SKM-1 treated with dmso at 0.1 percent for 144 hours (cell line): Measurements from ENCODE around the gene GMDS.

Experiments
- DNase-seq: peaks from one replicate; lab custom pipeline; 2025; ENCODE audit not compliant: unreplicated experiment; lab: John Stamatoyannopoulos, UW

GMDS gene

DNA sequence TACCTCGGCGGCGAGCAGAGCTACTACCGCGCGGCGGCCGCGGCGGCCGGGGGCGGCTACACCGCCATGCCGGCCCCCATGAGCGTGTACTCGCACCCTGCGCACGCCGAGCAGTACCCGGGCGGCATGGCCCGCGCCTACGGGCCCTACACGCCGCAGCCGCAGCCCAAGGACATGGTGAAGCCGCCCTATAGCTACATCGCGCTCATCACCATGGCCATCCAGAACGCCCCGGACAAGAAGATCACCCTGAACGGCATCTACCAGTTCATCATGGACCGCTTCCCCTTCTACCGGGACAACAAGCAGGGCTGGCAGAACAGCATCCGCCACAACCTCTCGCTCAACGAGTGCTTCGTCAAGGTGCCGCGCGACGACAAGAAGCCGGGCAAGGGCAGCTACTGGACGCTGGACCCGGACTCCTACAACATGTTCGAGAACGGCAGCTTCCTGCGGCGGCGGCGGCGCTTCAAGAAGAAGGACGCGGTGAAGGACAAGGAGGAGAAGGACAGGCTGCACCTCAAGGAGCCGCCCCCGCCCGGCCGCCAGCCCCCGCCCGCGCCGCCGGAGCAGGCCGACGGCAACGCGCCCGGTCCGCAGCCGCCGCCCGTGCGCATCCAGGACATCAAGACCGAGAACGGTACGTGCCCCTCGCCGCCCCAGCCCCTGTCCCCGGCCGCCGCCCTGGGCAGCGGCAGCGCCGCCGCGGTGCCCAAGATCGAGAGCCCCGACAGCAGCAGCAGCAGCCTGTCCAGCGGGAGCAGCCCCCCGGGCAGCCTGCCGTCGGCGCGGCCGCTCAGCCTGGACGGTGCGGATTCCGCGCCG lies 634.7 kb downstream of the GMDS start:
- DNase-seq = no peak

DNA sequence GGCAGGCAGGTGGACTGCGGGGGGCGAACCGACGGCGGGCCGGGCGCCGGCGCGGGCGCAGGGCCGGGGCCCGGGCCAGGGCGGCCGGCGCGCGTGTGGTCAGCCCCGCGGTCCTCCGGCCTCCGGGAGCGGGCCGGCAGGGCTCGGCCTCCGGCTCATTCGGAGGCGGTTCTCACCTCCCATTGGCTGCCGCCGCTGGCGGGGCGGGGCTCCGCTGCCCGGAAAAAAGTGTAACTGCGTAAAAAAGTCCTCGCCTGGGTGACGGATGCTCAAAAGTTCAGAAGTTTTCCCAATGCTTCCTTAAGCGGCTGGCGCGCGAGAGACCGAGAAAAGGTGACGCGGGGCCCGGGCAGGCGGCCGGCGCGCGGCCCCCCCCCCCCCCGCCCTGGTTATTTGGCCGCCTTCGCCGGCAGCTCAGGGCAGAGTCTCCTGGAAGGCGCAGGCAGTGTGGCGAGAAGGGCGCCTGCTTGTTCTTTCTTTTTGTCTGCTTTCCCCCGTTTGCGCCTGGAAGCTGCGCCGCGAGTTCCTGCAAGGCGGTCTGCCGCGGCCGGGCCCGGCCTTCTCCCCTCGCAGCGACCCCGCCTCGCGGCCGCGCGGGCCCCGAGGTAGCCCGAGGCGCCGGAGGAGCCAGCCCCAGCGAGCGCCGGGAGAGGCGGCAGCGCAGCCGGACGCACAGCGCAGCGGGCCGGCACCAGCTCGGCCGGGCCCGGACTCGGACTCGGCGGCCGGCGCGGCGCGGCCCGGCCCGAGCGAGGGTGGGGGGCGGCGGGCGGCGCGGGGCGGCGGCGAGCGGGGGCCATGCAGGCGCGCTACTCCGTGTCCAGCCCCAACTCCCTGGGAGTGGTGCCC lies 635.5 kb downstream of the GMDS start, which contains the start of gene FOXC1:
FOXC1 (plus strand) TSS at position 268 of the 849 bp plus-strand sequence; CDS start at position 799, 531 bp downstream.
- DNase-seq = no peak

DNA sequence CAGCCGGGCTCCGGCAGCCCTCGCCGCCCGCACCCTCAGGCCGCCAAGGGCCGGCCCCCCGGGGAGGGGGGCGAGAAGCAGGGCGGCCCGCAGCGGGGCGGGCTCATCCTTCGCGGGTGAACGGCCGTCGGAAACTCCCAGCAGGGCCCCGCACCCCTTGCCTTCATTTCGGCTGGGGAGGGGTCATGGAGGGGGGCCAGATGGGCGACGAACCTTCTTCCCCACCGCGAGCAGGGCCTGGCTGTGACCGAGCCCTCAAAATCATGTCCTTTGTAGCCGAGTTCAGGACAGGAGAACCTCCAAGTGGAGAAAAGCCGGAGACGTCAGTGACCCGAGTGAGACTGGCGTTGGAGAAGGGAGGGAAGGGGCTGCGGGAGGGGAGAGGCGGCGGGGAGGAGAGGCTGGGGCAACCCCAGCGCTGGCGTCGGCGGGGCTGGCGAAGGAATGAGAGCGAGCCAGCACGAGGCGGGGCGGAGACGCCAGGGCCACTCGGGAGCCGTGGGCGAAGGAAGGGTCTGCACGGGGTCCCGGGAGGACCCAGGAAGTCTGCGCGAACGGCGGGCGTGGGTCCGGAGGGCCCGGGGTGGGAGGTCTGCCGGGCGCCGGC lies 636.3 kb downstream of the GMDS start:
- no peak for DNase-seq

DNA sequence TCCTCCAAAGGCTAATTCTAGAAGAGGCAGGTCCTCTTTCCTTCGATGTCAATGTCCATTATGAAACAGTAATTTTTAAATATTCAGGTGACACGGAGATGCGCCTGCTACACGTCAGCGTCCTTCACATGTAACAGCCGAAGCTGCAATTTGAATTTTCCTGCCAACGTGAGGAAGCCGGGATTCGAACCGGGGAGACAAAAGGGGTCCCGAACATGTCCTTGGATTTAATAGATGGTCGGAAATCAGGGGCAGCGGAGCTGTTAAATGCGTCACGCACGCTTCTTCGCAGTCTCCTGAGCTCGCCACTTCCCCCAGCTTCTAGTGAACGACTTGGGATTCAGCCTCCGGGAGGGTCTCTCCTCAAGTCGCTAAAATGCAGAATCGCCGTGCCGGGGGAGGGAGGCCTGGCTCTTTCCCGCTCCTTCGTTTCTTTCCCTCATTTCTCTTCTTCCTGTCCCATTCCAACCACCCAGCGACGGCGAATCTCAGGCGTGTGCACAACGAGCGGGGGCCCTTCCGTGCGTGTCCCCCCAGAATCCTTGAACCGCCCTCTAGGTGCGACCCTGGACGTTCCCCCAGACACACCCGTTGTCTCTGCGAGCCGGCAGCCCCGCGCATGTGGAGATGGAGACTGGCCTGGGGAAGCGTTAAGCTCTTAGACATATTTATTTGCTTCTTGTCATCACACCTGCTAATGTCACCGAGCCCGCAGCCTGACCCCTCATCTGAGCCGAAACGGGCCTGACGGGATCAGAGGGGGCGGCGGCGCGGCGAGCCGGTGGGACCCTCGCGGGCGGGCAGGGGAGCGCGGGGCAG lies 637.0 kb downstream of the GMDS start:
- no peak for DNase-seq

DNA sequence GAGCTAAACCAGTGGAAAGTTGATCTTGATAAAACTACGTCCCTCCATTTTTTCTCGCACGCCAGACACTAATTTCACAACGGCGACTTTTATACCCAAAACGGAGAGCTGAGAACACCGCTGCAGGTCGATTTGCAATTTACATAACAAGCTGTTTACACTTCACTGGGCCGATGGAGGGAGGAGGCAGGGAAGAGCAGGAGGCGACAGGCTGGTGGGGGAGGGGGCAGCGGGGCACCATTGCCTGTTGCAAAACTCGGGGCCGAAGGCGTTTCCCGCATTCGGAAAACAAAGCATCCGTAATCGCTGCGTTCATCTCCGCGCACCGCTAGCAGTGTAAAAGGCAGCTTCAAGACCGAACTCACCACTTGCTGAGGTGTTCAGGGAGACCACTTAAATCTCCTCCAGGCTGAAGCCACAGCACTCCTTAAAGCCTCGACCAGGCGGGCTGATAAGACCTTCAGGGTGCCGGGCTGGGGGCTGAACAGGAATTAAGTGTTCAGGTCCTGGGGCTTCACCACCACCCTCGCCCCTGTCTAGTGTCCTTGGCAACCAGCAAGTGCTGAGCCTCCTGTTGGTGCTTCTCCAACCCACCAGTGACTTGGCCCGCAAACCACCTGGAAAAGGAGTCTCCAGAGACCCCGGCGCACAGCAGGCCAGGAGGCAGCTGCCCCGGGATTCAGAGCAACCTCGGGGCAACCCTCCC lies 637.7 kb downstream of the GMDS start:
- no peak for DNase-seq

DNA sequence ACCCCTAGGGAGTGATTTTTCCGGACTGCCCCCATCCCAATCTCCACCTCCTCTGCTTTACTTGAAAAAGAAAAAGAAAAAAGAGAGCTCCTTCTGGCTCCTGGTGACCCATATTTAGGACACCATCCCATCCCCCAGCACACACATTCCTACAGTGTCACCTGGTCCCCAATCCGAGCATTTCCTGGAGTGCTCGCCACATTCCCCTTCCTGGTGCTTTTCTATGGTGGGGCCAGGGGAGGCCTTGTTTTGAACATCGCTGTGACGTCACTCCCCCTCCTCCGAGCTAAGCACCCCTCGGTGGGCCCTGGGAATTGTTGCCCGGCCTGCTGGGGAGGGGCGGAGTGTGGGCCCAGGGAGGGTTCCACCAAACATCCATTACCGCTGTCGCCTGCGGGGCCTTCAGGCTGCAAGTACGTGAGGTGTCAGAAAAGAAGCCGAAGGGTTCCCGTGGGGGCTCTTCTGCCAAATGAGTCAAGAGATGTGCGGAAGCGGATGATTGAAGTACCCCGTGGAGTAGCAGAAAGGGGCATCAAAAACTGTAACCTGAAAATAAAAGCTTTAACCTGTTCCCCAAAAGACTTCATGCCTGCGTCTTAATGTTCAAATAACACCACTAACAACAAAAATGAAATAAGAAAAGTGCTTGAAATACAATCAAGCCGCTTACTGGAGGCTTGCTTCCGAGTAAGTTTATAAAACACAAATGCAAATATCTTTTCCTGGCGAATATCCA lies 638.5 kb downstream of the GMDS start:
- no peak for DNase-seq

DNA sequence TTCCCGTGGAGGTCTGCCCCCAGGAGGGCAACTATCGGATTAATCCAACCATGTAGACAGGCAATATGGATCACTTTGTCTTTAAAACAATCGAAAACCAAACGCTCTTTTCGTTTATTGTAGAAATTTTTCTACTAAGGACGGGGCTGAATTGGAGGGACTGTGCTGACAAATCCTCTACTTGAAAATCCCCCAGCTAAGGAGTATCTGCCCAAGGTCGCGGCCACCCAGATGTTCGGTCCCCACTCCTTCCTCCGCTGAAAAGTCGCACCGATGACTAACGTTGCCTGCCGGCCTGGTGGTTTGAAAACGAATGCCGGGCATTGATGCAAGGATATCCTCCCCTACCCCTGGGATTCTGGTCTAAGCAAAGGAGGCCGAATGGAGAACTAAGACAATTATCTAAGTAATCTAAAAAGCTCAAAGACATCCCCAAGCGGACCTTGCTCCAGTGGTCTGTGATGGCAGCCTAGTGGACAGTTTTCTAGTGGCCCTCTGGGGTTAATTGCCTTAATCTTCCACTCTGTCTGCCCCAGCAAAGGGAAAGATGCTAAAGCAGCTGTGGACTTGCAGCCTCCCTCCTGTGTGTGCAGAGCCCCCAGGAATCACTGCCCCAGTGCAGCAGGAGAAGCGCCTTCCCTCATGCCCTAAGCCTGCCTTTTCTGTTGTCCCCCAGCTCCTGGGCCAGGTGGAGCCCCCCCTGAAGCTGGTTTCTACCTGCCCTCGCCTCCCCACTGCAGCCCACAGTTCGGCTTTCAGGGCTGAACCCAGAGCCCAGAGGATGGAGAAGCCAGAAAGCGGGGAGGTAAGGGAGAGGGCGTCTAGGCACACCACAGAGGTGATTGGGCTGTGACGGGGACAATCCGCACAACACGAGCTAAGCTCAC lies 639.3 kb downstream of the GMDS start:
- no peak for DNase-seq

DNA sequence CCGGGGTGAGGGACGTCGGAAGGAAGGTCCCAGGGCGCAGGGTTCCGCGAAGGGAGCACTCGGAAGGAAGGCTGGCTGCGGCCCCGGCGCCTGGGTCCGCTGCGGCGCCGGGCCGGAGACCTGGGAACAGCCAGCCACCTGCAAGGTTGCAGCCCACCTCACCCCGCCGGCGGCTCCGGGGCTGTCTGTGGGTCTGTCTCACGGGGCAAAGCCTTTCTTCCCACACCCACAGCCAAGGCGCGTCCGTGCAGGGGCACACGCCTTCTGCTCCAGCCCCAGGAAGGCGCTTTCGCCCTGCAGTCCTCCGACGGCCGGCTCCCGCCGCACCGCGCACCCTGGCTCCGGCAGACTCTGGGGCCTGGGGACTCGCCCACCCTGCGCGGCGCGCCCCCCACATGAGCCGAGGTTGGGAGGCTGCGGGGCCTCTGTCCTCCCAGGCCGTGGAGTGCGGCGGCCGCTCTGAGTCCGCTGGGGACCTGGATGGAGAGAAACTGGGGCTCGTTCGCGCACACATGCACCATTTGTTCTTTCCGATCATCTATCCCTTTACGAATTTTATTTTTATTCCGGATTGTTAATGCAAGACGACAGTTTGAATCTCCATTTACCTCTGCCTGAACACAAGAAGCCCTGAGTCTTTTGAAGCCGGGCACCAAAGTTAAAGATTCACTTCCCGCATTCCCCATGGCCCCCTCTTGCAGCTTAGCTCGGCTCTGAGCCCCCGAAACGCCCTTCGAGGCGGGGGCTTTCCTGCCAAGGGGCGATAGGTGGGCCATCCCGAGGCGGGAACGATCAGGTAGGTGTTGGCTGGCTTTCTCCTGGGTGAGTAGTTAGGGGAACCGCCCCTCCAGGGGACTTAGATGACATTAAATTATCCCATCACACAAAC lies 640.2 kb downstream of the GMDS start:
- no peak for DNase-seq

DNA sequence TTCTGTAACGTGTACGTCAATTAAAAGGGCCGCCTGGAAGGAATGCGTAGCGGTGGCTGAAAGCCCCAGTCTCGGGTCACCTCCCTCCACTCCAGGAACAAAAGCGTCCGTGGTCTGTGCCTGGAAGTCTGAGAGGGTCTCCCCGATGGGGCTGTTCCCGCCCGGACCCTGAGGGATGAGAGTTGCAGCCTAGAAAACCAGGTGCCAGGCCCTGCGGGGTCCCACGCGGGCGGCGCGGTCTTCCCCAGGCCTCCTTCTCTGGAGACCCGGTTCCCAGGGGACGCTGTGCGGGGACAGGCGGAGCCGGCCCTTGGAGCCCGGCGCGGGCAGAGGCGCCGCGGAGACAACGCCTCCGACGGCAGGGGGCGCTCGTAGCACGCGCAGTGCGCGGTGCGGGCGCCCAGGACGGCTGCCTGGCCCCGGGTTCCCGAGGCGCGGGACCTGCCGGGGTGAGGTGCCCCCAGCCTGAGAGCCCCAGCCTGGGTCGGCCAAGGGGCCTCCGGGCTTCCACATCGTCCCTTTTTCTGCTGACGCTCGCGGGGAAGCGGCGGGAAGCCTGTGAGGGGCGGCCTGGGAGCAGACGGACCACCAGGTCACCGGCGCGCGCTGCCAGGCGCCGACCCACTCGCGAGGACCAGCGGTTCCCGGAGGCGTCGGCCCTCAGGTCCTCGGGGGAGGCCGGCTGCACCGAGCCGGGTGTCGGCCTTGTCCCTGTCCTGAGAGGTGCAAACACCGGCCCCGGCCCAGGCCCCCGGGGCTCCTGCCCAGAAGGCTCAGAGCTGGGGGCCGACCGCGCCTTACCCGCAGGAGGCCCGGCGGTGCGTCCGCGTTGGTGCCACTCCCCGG lies 641.0 kb downstream of the GMDS start:
- DNase-seq = peak; percentile 58

DNA sequence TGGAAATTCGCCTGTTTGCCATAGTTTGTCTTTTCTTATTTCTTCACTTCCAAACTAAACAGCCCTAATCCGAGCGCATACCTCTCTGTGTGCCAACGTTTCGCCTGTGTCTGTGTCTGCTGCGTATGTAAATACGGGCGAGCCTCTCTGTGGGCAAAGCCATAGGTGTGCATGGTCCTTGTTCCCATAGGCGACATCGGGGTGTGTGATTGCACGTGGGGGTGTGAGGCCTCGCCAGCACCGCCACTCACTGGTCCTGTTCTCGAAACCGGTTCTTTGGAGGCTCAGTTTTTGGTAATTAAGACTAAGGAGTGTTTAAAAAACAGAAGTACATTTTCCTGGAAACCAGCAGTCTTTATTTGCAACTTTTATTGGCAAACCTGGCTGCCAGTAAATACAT lies 641.7 kb downstream of the GMDS start:
- no peak for DNase-seq

DNA sequence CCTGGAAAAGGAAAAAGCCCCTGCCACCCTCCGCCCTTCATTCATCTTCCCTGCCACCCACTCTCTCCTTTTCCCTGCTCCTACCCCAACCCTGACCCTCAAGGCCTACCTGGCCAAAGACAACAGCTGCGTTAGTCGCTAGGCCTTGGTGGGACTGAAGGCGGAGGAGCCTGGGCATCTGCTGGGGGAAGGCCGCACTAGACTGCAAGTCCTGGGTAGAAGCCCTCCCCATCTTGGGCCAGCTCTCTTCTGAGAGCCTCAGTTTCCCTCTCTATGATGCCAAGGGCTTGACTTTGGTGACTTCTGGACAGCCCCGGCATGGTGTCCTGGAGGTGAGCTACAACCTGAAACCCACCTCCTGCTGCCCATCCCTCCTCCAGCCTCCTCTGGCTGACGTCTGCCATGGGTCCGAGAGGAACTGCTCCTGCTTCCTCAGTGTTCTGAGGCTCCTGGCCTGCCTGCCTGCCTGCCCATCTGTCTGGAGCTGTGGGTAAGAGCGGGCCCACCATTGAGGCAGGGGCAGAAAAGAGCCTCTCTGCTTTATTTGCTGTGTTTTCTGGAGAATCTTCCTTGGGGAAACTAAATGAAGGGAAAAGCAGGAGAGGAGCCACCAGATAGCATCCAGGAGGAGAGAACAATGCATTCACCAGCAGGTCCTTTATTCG lies 643.2 kb downstream of the GMDS start:
- DNase-seq = no peak

DNA sequence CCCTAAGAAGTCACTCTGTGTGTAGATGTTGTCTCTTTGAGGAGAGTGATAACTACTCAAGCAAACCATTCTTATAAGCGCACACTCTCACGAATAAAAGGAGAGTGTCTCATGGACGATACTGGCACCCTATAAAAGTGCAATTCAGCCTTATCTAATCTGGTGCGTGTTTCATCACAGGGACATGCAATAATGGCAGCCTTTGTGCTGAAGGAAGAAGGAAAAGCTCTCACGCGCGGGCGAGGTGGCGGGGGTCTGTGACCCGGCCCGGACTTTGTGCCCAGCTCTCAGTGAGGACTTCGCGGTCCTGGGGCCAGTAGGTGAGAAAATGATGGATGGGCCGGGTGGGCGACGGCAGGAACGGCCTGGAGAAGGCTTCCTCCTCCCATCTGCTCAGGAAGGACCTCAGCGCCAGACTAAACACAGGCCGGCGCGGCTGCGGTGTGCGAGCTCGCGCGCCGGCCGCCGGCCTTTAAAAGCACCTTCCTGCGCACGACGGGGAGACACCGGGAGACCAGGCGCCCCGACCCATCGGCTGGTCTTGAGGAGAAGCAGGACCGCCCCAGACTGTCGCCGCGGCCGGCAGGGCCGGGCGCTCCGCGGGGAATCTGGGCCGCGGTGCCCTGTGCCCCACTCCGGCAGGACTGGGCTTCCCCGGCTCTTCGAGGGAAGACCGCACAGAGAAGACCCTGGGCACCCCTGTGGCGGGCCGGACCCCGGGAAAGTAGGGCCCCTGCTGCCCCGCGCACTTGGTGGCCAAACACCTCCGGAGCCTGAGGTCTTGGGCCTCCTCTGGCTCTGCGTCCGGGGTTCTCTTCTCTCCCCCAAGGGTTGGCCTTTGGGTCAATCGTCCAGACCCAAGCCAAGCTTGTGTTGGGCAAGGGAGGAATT lies 644.0 kb downstream of the GMDS start:
- DNase-seq = no peak

DNA sequence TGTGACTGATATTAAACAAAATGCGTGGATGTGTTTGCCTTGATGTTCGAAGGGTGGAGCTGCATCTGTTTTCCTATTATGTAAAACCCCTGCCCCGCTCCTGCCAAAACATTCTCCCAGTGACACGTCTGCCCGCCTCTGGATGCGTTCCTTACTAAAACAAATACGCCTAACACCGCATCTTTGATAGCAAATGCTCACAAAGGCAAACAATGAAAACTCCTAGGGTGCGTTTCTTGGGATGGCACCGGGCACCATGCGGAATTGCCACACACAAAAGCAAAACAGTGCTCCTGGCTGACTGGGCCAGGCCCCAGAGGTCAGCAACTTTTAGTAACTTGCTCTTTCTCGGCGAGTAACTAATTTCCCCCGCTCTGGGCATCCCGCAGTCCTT lies 644.6 kb downstream of the GMDS start:
- DNase-seq = no peak

DNA sequence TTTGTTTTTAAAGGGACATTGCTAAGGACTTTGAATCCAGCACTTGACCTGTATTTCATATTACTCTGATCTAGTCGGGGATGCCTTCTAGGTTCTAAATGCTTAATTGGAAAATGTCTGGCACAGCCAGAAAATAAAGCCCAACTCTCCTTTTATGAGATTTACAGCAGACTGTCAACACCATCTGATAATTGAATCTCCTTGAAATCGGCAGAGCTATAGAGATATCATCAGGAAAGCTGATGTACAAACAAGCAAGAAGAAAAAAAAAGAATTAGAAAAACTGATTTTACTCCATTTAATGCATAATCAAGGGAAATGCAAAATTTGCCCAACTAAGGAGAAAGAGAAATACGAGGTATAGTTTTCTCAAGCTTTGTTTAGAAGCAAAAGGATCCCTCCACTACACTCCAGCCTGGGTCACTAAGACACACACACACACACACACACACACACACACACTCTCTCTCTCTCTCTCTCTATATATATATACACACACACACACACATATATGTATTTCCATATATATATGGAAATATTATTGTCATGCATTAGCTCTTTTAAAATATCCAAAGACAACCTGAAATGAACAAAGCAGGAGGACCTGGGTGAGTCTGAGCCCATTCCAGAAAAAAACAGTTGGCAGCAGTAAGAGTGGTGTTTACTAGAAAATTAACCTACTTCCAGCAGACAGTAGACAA lies 645.2 kb downstream of the GMDS start:
- no peak for DNase-seq

DNA sequence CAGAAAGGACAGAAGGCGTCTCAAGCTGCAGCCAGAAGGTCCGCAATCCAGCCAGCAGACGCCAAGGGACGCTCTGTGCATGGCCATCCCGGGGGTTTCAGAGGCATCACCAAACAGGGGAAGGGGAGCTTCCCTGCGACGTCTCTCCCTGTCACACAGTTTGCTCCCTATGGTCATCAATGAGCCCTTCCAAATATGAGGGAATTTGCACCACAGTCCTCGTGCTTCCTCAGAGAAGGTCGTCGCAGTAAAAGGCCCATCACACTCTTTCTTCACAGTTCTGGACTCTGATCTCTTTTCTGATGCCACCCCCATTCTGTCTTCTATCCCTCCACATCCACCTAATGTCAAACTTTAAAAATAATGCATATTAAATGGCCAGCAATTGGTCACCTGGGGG lies 645.9 kb downstream of the GMDS start:
- DNase-seq = no peak
